ENCODE data around the gene LIPE. TPM values are rescaled to one million over a fixed set of nuclear protein-coding genes. Genes with fewer than 3 reads are reported as not detected.

LIPE gene
- polyA plus RNA-seq, 3 donors, result 9.7 to 14.0 (median 11.0) TPM

DNA sequence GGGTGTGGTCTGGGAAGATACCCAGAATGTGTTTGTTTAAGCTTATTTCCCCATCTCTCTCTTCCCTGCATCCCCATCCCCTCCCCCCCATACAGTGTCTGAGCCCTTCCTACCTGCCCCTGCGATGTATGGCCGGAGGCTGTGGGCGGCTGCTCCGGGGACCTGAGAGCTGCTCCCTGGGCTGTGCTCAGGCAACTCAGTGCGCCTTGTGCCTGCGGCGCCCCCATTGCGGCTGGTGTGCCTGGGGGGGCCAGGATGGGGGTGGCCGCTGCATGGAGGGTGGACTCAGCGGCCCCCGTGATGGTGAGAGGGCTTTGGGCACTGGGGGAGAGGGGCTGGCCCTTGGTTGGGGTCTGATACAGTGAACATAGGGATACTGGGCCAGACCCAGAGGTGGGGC lies 58.8 kb downstream of the LIPE start:
- no peak for DNase-seq (ENCODE audit: extremely low read depth in 1 of 11, low read depth in 9 of 11, low spot score in 4 of 11)

DNA sequence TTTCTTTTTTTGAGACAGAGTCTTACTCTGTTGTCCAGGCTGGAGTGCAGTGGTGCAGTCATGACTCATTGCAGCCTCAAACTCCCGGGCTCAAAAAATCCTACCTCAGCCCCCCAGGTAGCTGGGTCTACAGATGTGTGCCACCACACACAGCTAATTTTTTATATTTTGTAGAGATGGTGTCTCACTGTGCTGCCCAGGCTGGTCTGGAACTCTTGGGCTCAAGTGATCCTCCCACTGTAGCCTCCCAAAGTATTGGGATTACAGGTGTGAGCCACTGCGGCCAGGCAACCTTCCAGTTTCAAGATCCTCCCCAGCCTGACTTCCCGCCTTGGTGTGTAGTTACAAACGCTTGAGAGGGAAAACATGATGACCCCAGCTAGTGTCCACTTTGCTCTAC lies 59.3 kb downstream of the LIPE start:
- DNase-seq (ENCODE audit: extremely low read depth in 1 of 11, low read depth in 9 of 11, low spot score in 4 of 11), result no peak

DNA sequence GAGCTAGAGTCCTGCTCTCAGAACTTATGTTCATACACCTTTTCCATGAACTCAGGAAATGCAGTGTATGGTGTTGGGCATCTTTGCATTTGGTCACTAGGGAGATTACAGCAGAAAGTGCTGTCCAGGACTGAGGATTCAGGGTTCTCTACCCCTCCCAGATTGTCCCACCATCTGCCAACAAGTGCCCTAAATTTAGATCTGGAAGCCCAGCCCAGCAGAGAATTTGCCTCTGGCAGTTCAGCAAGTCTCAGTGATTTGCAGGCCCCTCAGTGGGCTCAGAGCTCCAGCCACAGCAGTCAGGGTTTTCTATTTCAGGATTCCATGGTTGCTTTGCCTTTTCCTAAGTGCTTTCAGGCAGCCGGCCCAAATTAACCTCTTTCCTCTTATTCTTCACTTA lies 60.5 kb downstream of the LIPE start:
- no peak for DNase-seq (ENCODE audit: extremely low read depth in 1 of 11, low read depth in 9 of 11, low spot score in 4 of 11)

DNA sequence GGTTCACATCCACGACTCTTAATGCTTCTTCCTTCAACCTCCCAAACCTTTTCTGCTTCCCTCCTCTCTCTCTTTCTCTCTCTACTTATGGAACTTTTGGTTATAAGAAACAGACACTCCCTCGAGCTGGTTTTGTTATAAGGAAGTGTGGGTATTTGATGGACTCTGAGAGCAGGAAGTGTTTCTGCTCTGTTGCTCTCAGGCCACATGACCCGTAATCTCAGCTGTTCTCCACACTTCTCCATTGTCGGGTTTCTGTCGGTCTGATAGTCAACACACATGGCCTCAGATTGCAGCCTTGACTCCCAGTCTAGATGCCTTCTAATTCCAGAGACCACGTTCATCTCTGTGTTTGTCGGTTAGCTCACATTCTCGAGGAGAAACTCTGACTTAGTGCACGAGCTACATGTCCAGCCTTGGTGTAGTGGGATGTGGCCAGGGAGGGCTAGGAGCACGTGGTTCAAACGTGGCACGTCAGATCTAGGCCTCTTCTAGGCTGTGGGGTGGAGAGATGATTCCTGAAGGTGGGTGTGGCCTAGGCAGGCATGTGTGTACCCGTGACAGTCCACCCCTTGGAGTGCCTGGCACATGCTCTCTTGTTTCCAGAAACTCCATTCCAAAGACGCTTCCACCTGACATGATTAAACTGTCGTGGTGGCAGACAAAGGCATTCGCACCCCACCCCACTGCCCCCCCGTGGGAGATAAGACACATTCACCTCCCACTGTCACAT lies 63.4 kb downstream of the LIPE start:
- DNase-seq (ENCODE audit: extremely low read depth in 1 of 11, low read depth in 9 of 11, low spot score in 4 of 11), result peak in 1 of 11 donors; percentile 8

DNA sequence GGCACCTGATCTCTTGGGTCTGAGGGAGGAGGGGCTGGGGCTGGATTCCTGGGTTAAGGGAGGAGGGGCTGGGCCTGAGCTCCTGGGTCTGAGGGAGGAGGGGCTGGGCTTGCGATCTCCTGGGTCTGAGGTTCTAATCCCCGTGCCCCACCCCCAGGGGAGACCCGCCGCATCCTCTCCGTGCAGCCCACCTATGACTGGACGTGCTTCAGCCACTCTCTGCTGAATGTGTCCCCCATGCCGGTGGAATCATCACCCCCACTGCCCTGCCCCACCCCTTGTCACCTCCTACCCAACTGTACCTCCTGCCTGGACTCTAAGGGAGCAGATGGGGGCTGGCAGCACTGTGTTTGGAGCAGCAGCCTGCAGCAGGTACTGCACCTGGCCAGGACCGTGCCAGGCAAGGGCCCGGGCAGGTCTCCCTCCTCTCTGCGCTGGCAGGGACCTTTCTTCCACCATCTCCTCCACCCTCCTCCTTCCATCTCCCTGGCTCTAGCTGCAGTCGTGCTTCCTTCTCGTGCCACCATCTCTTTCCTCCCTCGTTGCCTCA lies 64.2 kb downstream of the LIPE start:
- no peak for DNase-seq (ENCODE audit: extremely low read depth in 1 of 11, low read depth in 9 of 11, low spot score in 4 of 11)

DNA sequence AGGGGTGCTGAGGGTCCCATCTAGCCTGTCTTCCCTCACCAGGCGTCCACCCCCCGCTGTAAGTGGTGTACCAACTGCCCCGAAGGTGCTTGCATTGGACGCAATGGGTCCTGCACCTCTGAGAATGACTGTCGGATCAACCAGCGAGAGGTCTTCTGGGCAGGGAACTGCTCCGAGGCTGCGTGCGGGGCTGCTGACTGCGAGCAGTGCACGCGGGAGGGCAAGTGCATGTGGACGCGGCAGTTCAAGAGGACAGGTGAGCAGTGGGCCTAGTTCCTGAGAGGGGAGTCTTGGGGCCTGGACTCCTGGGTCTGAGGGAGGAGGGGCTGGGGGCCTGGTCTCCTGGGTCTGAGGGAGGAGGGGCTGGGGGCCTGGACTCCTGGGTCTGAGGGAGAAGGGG lies 64.8 kb downstream of the LIPE start:
- no peak for DNase-seq (ENCODE audit: extremely low read depth in 1 of 11, low read depth in 9 of 11, low spot score in 4 of 11)

DNA sequence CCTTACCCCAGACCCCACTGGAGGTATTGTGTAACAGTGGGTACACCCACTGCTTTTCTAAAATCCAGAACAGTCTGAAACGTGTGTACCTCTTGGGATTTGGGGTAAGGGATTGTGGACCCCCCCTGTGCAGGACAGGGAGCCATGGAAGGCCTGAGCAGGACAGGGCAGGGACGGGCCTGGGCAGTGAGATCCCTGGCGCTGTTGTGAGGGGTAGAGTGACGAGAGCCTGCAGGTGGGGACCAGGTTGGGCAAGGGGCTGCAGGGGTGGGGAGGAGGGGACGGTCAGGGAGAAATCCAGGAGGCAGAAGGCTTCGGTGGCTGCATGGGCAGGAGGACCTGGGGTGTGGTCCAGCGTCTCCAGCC lies 65.7 kb downstream of the LIPE start:
- no peak for DNase-seq (ENCODE audit: extremely low read depth in 1 of 11, low read depth in 9 of 11, low spot score in 4 of 11)

DNA sequence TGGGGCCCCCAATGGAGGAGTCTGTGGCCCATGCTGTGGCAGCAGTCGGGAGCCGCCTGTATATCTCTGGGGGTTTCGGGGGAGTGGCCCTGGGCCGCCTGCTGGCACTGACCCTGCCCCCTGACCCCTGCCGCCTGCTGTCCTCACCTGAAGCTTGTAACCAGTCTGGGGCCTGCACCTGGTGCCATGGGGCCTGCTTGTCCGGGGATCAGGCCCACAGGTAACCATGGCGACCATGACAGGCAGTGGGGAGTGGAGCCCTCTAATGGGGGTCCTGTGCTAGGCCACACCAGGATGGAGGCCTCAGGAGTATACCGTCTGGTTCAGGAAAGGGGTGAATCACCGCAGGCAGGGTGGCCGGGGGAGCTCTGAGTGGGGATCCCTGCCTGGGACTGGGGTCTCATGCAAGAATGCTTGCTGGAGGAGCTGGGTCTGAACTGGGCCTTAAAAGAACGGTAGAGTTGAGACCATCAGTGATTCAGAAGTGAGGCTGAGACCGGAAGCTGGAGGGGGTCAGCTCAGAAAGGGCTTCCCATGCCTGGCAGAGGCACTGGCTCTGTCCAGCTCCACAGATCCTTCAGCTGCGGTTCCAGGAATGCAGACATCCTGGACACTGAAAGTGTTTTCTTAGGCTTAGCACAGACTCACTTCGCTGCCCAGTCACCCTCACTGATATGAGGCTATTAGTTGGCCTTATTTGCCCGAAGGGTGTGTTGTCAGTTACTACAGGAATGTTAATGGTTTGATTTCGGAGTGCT lies 66.2 kb downstream of the LIPE start:
- no peak for DNase-seq (ENCODE audit: extremely low read depth in 1 of 11, low read depth in 9 of 11, low spot score in 4 of 11)

DNA sequence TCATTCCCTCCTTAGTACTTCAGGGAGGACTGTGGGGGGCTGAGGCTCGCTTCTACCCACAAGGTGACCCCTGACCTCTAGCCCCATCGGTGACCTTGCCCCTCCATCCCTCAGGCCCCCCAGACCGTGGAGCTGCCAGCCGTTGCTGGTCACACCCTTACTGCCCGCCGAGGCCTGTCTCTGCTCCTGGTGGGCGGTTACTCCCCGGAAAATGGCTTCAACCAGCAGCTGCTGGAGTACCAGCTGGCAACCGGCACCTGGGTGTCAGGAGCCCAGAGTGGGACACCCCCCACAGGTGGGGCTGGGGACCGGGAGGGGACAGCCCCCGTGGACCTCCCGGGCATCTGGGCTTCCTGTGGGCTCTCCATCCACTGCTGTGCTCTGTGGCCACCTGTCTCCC lies 69.9 kb downstream of the LIPE start:
- no peak for DNase-seq (ENCODE audit: extremely low read depth in 1 of 11, low read depth in 9 of 11, low spot score in 4 of 11)

DNA sequence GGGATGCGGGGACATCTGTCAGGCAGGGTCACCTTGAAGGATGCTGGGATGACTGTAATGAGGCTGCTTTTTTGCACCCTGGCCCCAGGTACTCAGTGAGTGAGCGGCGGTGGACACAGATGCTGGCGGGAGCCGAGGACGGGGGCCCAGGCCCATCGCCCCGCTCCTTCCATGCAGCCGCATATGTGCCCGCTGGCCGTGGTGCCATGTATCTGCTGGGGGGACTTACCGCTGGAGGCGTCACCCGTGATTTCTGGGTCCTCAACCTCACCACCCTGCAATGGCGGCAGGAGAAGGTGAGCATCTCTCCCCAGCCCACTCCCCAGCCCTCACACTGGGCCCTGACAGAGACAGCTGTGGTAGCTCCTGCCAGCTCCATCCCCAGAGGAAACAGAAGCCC lies 70.5 kb downstream of the LIPE start:
- no peak for DNase-seq (ENCODE audit: extremely low read depth in 1 of 11, low read depth in 9 of 11, low spot score in 4 of 11)

DNA sequence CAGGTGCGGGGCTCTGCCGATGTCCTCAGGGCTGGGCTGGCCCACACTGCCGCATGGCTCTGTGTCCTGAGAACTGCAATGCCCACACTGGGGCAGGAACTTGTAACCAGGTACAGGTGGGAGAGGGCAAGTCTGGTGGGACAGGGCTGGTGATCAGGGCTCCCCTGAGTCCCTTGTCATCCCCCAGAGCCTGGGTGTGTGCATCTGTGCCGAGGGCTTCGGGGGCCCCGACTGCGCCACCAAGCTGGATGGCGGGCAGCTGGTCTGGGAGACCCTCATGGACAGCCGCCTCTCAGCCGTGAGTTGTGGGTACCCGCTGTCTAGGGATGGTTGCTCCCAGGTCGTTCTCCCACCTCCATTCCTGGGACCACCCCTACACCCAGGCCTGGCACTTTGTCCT lies 71.3 kb downstream of the LIPE start:
- no peak for DNase-seq (ENCODE audit: extremely low read depth in 1 of 11, low read depth in 9 of 11, low spot score in 4 of 11)

DNA sequence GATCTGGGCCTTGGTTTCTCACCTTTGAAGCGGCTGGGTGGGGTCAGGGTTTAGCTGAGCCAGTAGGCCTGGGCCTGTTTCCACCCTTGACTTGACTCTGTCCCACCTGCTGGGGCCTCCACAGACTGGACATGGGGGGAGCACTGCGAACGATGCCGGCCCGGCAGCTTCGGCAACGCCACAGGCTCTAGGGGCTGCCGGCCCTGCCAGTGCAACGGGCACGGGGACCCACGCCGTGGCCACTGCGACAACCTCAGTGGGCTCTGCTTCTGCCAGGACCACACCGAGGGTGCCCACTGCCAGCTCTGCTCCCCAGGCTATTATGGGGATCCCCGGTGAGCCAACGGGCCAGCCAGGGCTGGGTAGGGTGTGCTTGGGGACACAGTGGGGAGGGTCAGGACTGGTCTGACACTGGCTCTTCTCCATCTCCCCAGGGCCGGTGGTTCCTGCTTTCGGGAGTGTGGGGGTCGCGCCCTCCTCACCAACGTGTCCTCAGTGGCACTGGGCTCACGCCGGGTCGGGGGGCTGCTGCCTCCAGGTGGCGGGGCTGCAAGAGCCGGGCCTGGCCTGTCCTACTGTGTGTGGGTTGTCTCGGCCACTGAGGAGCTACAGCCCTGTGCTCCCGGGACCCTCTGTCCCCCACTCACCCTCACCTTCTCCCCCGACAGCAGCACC lies 73.7 kb downstream of the LIPE start:
- DNase-seq (ENCODE audit: extremely low read depth in 1 of 11, low read depth in 9 of 11, low spot score in 4 of 11), result no peak

DNA sequence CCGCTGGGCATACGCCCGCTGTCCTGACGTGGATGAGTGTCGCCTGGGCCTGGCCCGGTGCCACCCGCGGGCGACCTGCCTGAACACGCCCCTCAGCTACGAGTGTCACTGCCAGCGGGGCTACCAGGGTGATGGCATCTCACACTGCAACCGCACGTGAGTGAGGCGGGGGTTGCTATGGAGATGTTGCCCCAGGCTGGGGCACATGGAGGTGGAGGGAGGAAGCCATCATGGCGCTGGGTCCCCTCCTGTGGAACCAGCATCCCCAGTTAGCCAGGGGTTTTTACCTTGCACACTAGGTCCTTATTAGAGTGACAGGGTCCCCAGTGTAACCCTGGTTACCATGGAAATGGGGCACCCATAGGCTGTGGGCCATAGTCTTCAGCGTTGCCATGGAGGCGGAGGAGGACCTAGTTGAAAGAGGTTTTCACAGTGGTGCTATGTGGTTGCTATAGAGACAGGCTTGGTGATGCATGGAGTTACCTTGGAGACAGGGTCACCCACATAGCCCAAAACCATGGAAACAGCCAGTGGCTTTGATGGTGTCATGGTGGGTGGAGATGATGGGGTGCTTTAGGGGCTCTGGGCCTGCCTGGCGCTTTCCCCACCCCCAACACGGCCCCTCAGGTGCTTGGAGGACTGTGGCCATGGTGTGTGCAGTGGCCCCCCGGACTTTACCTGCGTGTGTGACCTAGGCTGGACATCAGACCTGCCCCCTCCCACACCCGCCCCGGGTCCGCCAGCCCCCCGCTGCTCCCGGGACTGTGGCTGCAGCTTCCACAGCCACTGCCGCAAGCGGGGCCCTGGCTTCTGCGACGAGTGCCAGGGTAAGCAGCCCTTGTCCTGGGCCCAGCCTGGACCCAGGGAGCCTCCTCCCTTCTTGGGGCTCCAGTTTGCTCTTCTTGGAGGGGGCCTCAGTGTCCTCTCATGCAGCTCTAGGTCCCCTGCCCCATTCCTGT lies 74.6 kb downstream of the LIPE start:
- DNase-seq (ENCODE audit: extremely low read depth in 1 of 11, low read depth in 9 of 11, low spot score in 4 of 11), result peak in 7 of 11 donors; percentile 10 to 35 (median 20)

Other genes starting within 250 kb of the LIPE start
- 10 to 100 TPM; 23.8 to 30.5 (median 29.2) TPM for gene DEDD2, start 209.7 kb downstream of the LIPE start, polyA plus RNA-seq (ENCODE audit: insufficient read length in 3 of 3)
- gene ZNF526, start 207.1 kb downstream of the LIPE start, polyA plus RNA-seq (ENCODE audit: insufficient read length in 3 of 3), result 1 to 10 TPM; 7.6 to 9.2 (median 9.0) TPM
- 10 to 100 TPM; 63.5 to 80.8 (median 74.0) TPM for gene GSK3A, start 184.8 kb downstream of the LIPE start, polyA plus RNA-seq (ENCODE audit: insufficient read length in 3 of 3)
- gene ERF, start 172.3 kb downstream of the LIPE start, polyA plus RNA-seq (ENCODE audit: insufficient read length in 3 of 3), result 10 to 100 TPM; 65.2 to 78.9 (median 74.2) TPM
- gene CIC, start 158.1 kb downstream of the LIPE start, polyA plus RNA-seq (ENCODE audit: insufficient read length in 3 of 3), result 10 to 100 TPM; 44.2 to 67.5 (median 62.6) TPM
- 1 to 10 TPM; 1.3 to 2.7 (median 1.4) TPM for gene PRR19, start 125.3 kb downstream of the LIPE start, polyA plus RNA-seq (ENCODE audit: insufficient read length in 3 of 3)
- gene PAFAH1B3, start 124.8 kb downstream of the LIPE start, polyA plus RNA-seq (ENCODE audit: insufficient read length in 3 of 3), result 100 to 1,000 TPM in 1 of 3 donors, 10 to 100 TPM in 2; 71.2 to 104 (median 73.1) TPM
- 1 to 10 TPM in 1 of 3 donors, under 1 TPM in 2; 0.72 to 1.2 (median 0.90) TPM for gene TMEM145, start 114.1 kb downstream of the LIPE start, polyA plus RNA-seq (ENCODE audit: insufficient read length in 3 of 3)
- gene MEGF8, start 101.8 kb downstream of the LIPE start, polyA plus RNA-seq (ENCODE audit: insufficient read length in 3 of 3), result 10 to 100 TPM; 36.5 to 49.2 (median 47.5) TPM
- gene CNFN, start 37.1 kb downstream of the LIPE start, polyA plus RNA-seq (ENCODE audit: insufficient read length in 3 of 3), result 1 to 10 TPM; 1.3 to 1.6 (median 1.5) TPM
- gene CXCL17, start 15.6 kb upstream of the LIPE start, polyA plus RNA-seq (ENCODE audit: insufficient read length in 3 of 3), result under 1 TPM in 1 of 3 donors, not detected in 2; 0.11 TPM
- 10 to 100 TPM in 2 of 3 donors, 1 to 10 TPM in 1; 9.7 to 18.9 (median 13.4) TPM for gene CEACAM1, start 101.1 kb upstream of the LIPE start, polyA plus RNA-seq (ENCODE audit: insufficient read length in 3 of 3)
- under 1 TPM; 0.20 to 0.32 (median 0.26) TPM for gene CEACAM8, start 167.5 kb upstream of the LIPE start, polyA plus RNA-seq (ENCODE audit: insufficient read length in 3 of 3)

Measured in renal cortex interstitium (tissue), 11 donors.